Stimulated activated CD4-positive, alpha-beta T cell treated with anti-CD3 and anti-CD28 coated beads, Interleukin-1b, Interleukin-23, amount 100 ng/mL, for 4 hours (primary cell): ENCODE results near the gene ARHGAP18.
A peak's percentile ranks its signal among the peaks of the same experiment; 100 is the strongest.

Experiments used
- DNase-seq, 2 donors: peaks; one replicate each; pipeline ENCODE4 v3.0.0-alpha.2; 2020; ENCODE audit warnings: low read depth in 2 of 2

Gene ARHGAP18

GRCh38 chr6:129691709-129692108 is 18.3 kb downstream of the ARHGAP18 start:
- no peak for DNase-seq

- DNase-seq: no peak
Measured at GRCh38 chr6:129691043-129691640, 18.8 kb downstream of the ARHGAP18 start.

GRCh38 chr6:129686941-129687627 is 22.9 kb downstream of the ARHGAP18 start:
- DNase-seq: peak in 1 of 2 donors; percentile 22

DNA sequence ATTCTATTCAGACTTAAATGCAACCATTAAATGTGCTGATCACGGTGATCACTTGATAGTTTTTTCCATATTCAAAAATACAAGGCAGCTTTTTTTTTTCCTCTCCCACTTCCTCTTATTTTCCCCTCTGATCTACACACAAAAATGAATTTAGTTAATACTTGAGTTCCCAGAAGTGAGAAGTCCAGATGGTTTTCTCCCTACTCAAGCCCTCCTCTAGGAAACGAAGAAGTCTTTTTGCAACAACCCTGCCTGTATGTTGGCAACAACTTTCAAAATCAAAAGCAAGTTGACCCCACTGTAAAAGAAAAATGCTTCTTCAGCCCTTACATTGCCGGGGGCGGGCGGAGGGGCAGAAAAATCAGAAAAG is 24.3 kb downstream of the ARHGAP18 start:
- DNase-seq: no peak

GRCh38 chr6:129684903-129685661 is 24.9 kb downstream of the ARHGAP18 start:
- no peak for DNase-seq

DNA sequence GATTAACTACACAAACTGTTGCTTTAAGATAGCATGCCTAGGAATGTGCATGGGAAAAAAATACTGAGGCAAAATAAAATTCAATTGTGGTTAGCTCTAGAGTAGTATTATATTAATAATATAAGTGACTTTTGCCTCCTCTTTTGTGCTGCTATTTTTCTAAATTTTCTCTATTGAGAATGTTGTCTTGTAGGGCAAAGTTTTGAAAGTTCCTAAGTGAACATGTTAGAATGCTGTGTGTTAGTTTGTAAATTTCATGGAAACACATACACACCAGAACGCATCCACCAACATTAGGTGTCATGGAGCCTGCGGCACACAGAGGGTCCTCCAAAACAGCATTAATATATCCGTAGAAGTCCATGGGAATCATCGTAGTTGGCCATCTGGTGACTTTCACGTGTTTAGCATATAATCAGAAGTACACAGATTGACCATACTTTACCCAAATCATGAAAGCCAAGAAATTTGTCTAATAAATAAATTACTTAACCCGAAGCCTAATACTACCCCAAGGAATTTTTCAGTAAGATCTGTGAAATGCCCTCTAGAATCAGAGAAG is 25.6 kb downstream of the ARHGAP18 start:
- DNase-seq: no peak

GRCh38 chr6:129683601-129684322 is 26.2 kb downstream of the ARHGAP18 start:
- peak; percentile 31 to 51 for DNase-seq

DNA sequence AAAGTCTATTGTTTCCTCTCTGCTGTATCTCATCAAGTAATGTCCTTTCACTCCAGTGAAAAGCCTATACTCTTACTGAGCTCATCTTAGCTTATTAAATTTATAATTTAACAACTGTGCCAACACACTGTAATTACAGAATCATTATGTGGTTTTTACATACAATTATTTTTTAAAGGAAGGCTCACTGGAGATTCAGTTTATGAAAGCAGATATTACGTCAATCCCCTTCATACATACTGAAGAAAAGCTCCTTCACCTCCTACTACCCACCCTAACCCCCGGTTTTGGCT is 28.1 kb downstream of the ARHGAP18 start:
- no peak for DNase-seq

DNA sequence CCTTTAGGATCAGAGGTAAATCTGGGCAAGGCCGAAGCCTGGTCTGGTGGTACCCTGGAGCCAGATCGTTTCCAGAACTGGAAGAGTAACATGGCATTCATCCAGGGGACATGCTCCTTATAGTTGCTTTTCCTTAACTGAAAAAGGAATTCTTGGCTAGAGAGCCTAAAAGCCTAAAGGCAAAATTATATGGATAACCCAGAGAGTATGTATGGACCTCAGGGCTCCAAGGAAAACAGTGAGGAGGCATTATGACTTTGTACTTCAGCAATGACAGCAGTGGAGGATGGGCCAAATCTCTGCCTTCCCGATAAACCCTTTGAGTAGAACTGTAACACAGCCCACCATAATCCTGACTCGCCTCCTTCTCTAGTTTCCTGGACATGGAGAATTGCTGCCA is 29.3 kb downstream of the ARHGAP18 start:
- no peak for DNase-seq

- DNase-seq: no peak
Measured at GRCh38 chr6:129679758-129680157, 30.2 kb downstream of the ARHGAP18 start.

DNA sequence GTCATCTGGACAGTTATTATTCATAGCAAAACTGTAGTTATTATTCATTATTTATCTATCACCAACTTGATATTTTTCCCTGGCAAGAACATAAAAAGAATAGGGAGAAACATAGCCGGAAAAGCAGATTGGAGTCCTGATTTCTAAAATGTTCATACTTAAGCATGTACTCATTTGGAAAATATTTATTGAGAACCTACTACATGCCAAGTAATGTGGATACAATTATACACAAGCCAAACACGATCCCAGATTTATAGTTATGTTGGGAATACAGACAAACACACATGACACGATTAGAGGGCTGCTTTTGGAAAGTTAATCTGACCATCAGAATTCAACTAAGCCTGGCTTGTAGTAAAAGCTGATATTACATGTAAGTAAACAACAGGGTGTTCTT is 30.7 kb downstream of the ARHGAP18 start:
- no peak for DNase-seq

- DNase-seq: no peak
Measured at GRCh38 chr6:129678463-129678862, 31.5 kb downstream of the ARHGAP18 start.

GRCh38 chr6:129677620-129678325 is 32.2 kb downstream of the ARHGAP18 start:
- DNase-seq: no peak

- no peak for DNase-seq
Measured at GRCh38 chr6:129675669-129676472, 34.1 kb downstream of the ARHGAP18 start.

- no peak for DNase-seq
Measured at GRCh38 chr6:129673748-129674147, 36.2 kb downstream of the ARHGAP18 start.

DNA sequence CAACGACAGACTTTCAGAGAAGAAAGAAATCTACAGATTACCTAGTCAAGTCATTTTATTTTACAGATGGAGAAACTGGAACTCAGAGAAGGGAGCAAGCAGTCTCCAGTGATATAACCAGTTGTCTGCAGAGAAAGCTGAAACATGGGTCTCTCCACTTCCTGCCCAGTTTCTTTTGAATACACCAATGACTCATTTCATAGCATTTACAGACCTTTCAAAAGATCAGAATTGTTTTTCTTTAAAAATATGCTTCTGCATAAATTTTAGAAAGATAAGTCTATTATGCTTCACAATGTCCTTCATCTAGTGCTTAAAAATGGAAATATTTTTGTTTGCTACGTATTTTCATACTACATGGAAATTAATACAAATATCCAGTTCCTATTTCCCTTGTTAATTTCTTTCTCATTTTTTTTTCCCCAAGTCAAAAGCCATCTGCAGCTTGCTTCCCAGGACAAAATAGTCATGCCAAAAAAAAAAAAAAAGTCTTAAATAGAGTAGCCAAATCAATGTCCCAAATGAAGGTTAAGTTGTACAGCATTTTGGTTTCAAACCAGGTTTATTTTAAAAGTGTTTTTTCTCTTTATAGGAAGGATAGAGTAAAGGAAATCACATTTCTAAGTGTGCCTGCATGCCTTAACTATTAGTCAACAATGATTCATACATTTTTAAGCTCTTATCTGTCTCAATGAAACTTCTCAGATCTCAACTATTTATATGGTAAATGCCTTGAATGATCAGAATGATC is 36.9 kb downstream of the ARHGAP18 start:
- DNase-seq: peak in 1 of 2 donors; percentile 23

DNA sequence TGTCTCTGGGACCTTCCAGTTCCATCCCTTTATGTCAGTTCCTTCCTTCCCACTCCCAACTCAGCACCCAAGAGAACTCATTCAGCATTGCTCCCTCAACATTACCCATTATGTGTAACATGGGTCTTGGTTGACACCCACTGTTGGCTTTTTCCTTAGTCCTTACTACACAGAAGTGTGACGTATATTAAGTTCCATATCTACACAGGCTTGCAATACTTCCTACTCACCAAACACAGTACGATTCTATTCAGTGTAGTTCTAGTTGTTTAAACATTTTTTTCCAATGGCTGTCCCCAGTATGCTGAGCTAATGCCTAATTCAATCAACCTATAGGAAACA is 37.7 kb downstream of the ARHGAP18 start:
- no peak for DNase-seq

GRCh38 chr6:129671442-129672340 is 38.3 kb downstream of the ARHGAP18 start:
- peak; percentile 37 to 61 for DNase-seq

- DNase-seq: no peak
Measured at GRCh38 chr6:129670634-129671033, 39.3 kb downstream of the ARHGAP18 start.
